Neural progenitor cell (in vitro differentiated cells): ENCODE measurements around the gene ZNRF4.

Experiments
- CTCF ChIP-seq: fragments of 200-600 bp; sonication (generic); IDR thresholded peaks from 2 replicates; pipeline ENCODE4 v1.5.1; 2017; ENCODE audit warnings: antibody characterized with exemption, mild to moderate bottlenecking
- EZH2phosphoT487 ChIP-seq: fragments of 200-600 bp; sonication (generic); IDR thresholded peaks from 2 replicates; pipeline ENCODE4 v1.6.1; 2017; ENCODE audit warnings: antibody characterized with exemption

GRCh38 chr19:5473646-5474045 lies 18.4 kb downstream of the ZNRF4 start:
- TF ChIP-seq CTCF (no peak), EZH2phosphoT487 (no peak)
